HepG2 (cell line): ENCODE results near the gene KDM3B. TPM values are rescaled to one million over a fixed set of nuclear protein-coding genes. Genes with fewer than 3 reads are reported as not detected.

Experiments
- CBX5 ChIP-seq: sonication (generic); formaldehyde crosslinking; IDR thresholded peaks from 2 replicates; pipeline ENCODE4 v1.4.0; 2020; ENCODE audit warnings: missing genetic modification reagents, borderline replicate concordance
- CEBPZ ChIP-seq: IDR thresholded peaks from 2 replicates; pipeline ENCODE4 v1.6.1; 2012; ENCODE audit warnings: low read length, improper control_type of control experiment
- CREB1 ChIP-seq, 2 experiments: fragments of 450-650 bp in 1 of 2; IDR thresholded peaks; 2 replicates each; pipeline ENCODE4 v1.6.1; 2016 to 2017; ENCODE audit warnings: control low read depth in 1 of 2, mild to moderate bottlenecking in 1 of 2, missing compliant biosample characterization in 1 of 2, missing genetic modification characterization in 1 of 2
- DNMT3B ChIP-seq: conservative IDR thresholded peaks from 2 replicates; pipeline ENCODE4 v1.6.1; 2016; ENCODE audit warnings: missing biosample characterization, control low read depth
- FOSL2 ChIP-seq: sonication (generic); formaldehyde crosslinking; IDR thresholded peaks from 2 replicates; pipeline ENCODE4 v1.4.0; 2020; ENCODE audit warnings: missing genetic modification reagents
- NR2C2 ChIP-seq: sonication (generic); formaldehyde crosslinking; IDR thresholded peaks from 2 replicates; pipeline ENCODE4 v1.4.0; 2020; ENCODE audit warnings: missing genetic modification reagents, mild to moderate bottlenecking, moderate library complexity, borderline replicate concordance
- SIN3B ChIP-seq: fragments of 150-350 bp; IDR thresholded peaks from 2 replicates; pipeline ENCODE4 v1.6.1; 2014; ENCODE audit warnings: low read length
- THAP9 ChIP-seq: sonication (generic); formaldehyde crosslinking; IDR thresholded peaks from 2 replicates; pipeline ENCODE4; 2020; ENCODE audit warnings: missing genetic modification reagents, mild to moderate bottlenecking, borderline replicate concordance
- THYN1 ChIP-seq: sonication (generic); formaldehyde crosslinking; IDR thresholded peaks from 2 replicates; pipeline ENCODE4 v1.8.1; 2023; ENCODE audit warnings: low read depth, mild to moderate bottlenecking, moderate library complexity, missing genetic modification reagents, borderline replicate concordance
- TP53 ChIP-seq: sonication (generic); formaldehyde crosslinking; conservative IDR thresholded peaks from 2 replicates; pipeline ENCODE4 v1.4.0; 2020; ENCODE audit warnings: missing genetic modification reagents
- YY1 ChIP-seq: IDR thresholded peaks from 2 replicates; pipeline ENCODE4 v1.6.1; 2011; ENCODE audit warnings: low read length, low read depth, moderate library complexity, mild to moderate bottlenecking; ENCODE audit not compliant: insufficient read depth, insufficient replicate concordance
- ZNF33B ChIP-seq: sonication (generic); formaldehyde crosslinking; IDR thresholded peaks from 2 replicates; pipeline ENCODE4 v1.5.1; 2020; ENCODE audit warnings: mild to moderate bottlenecking, missing genetic modification reagents
- ZNF430 ChIP-seq: sonication (generic); formaldehyde crosslinking; IDR thresholded peaks from 2 replicates; pipeline ENCODE4 v1.9.0; 2021; ENCODE audit warnings: mild to moderate bottlenecking, missing genetic modification reagents
- ZNF510 ChIP-seq: sonication (generic); formaldehyde crosslinking; IDR thresholded peaks from 2 replicates; pipeline ENCODE4 v1.4.0; 2020; ENCODE audit warnings: low read depth, mild to moderate bottlenecking, missing genetic modification reagents
- ZNF746 ChIP-seq: sonication (generic); formaldehyde crosslinking; IDR thresholded peaks from 2 replicates; pipeline ENCODE4 v1.8.0; 2022; ENCODE audit warnings: mild to moderate bottlenecking, missing genetic modification reagents
- polyA plus RNA-seq, 8 experiments: library from polyadenylated mRNA; depleted of rRNA in 3 of 8; stranded (reverse) in 7 of 8; unstranded in 1 of 8; fragments of >200 nt; fragmentation: Illumina TruSeq in 4 of 8; extraction: Trizol in 4 of 8; gene quantifications; 2 replicates each; pipeline versions ENCODE4 v1.2.1 to v1.2.3, GENCODE V29; 2011 to 2016; ENCODE audit warnings: low read depth in 4 of 8, missing spikeins in 1 of 8, mixed read lengths in 1 of 8; ENCODE audit not compliant: insufficient read depth in 1 of 8
- total RNA-seq, 5 experiments: library from RNA; depleted of rRNA; stranded (reverse); fragments of >200 nt; fragmentation: Illumina TruSeq; extraction: Trizol; gene quantifications; 2 replicates each; pipeline ENCODE4 v1.2.3, GENCODE V29; 2016; ENCODE audit warnings: low read depth in 1 of 5
- TF ChIP-seq, protein P1 (sequence below): sonication (generic); formaldehyde crosslinking; IDR thresholded peaks from 2 replicates; pipeline ENCODE4 v1.4.0; 2020; ENCODE audit warnings: missing genetic modification reagents
- TF ChIP-seq, protein P2 (sequence below): sonication (generic); formaldehyde crosslinking; IDR thresholded peaks from 2 replicates; pipeline ENCODE4 v1.9.0; 2021; ENCODE audit warnings: missing genetic modification reagents, borderline replicate concordance
- TF ChIP-seq, protein P3 (sequence below): sonication (generic); formaldehyde crosslinking; IDR thresholded peaks from 2 replicates; pipeline ENCODE4 v1.4.0; 2020; ENCODE audit warnings: mild to moderate bottlenecking, missing genetic modification reagents

The KDM3B gene
- total and polyA plus RNA-seq, 2 of the 13 experiments (the other 11 are each of a cell fraction or from before 2014, with no cell fraction given) = 19.7 to 34.3 TPM

GRCh38 chr5:138337685-138338410 is 14.6 kb upstream of the KDM3B start, which contains the start of gene FAM53C (continued):
- TF ChIP-seq, protein P1, sequence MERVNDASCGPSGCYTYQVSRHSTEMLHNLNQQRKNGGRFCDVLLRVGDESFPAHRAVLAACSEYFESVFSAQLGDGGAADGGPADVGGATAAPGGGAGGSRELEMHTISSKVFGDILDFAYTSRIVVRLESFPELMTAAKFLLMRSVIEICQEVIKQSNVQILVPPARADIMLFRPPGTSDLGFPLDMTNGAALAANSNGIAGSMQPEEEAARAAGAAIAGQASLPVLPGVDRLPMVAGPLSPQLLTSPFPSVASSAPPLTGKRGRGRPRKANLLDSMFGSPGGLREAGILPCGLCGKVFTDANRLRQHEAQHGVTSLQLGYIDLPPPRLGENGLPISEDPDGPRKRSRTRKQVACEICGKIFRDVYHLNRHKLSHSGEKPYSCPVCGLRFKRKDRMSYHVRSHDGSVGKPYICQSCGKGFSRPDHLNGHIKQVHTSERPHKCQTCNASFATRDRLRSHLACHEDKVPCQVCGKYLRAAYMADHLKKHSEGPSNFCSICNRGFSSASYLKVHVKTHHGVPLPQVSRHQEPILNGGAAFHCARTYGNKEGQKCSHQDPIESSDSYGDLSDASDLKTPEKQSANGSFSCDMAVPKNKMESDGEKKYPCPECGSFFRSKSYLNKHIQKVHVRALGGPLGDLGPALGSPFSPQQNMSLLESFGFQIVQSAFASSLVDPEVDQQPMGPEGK (CRISPR knock-in tag) = peak; percentile 91
- TF ChIP-seq ZNF430 (CRISPR knock-in tag) (no peak), DNMT3B (CRISPR knock-in tag) (peak; percentile 93; the same call in 1 of the 2 replicates), NR2C2 (CRISPR knock-in tag) (peak; percentile 47; the same call in 1 of the 2 replicates), SIN3B (peak; percentile 42; the same call in 1 of the 2 replicates), YY1 (peak; percentile 71), TP53 (CRISPR knock-in tag) (no peak), CEBPZ (no peak), ZNF510 (CRISPR knock-in tag) (0 out of 2 replicates have a peak, but pooled peaks have one; percentile 66), THAP9 (CRISPR knock-in tag) (peak; percentile 30; the same call in 1 of the 2 replicates), CREB1 (IDR thresholded peaks at IDR 0.05) (no peak), CREB1 (CRISPR knock-in tag; IDR thresholded peaks at IDR 0.05) (peak; percentile 90), THYN1 (CRISPR knock-in tag) (0 out of 2 replicates have a peak, but pooled peaks have one; percentile 64), FOSL2 (peak; percentile 45), ZNF746 (CRISPR knock-in tag) (peak; percentile 93), CBX5 (0 out of 2 replicates have a peak, but pooled peaks have one; percentile 53), ZNF33B (CRISPR knock-in tag) (peak; percentile 70; the same call in 1 of the 2 replicates)
- TF ChIP-seq, protein P2, sequence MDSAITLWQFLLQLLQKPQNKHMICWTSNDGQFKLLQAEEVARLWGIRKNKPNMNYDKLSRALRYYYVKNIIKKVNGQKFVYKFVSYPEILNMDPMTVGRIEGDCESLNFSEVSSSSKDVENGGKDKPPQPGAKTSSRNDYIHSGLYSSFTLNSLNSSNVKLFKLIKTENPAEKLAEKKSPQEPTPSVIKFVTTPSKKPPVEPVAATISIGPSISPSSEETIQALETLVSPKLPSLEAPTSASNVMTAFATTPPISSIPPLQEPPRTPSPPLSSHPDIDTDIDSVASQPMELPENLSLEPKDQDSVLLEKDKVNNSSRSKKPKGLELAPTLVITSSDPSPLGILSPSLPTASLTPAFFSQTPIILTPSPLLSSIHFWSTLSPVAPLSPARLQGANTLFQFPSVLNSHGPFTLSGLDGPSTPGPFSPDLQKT (CRISPR knock-in tag) = peak; percentile 61; the same call in 1 of the 2 replicates
- TF ChIP-seq, protein P3, sequence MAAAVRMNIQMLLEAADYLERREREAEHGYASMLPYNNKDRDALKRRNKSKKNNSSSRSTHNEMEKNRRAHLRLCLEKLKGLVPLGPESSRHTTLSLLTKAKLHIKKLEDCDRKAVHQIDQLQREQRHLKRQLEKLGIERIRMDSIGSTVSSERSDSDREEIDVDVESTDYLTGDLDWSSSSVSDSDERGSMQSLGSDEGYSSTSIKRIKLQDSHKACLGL (CRISPR knock-in tag) = peak; percentile 87
